Mucosa of stomach (tissue), 1 donor: Measurements from ENCODE around the gene FRZB.
"Not testable (repeated sequence)": the region's sequence is repeated elsewhere in the genome, so short reads cannot be mapped to it uniquely, and the experiment has no call there.

Experiments used
- H3K27me3 ChIP-seq: one replicate; pipeline ENCODE4 v1.7.0; 2013; ENCODE audit warnings: mild to moderate bottlenecking, low read length; ENCODE audit not compliant: control insufficient read depth, insufficient read depth
- H3K36me3 ChIP-seq: one replicate; pipeline ENCODE4 v1.7.0; 2013; ENCODE audit warnings: low read length; ENCODE audit not compliant: control insufficient read depth, insufficient read depth
- H3K4me1 ChIP-seq: one replicate; pipeline ENCODE4 v1.7.0; 2013; ENCODE audit warnings: mild to moderate bottlenecking, low read length; ENCODE audit not compliant: control insufficient read depth, insufficient read depth
- H3K4me3 ChIP-seq: one replicate; pipeline ENCODE4 v1.7.0; 2013; ENCODE audit warnings: low read length
- H3K9ac ChIP-seq: one replicate; pipeline ENCODE4 v1.7.0; 2013; ENCODE audit warnings: mild to moderate bottlenecking, low read length, moderate library complexity
- H3K9me3 ChIP-seq: one replicate; pipeline ENCODE4 v1.7.0; 2013; ENCODE audit warnings: mild to moderate bottlenecking, low read length, moderate library complexity; ENCODE audit not compliant: control insufficient read depth
- donor health status: Pancreatic carcinoma.

Gene FRZB

GRCh38 chr2:182901748-182902147 is 35.3 kb upstream of the FRZB start:
- no peaks in the 10 kb centered on the region for H3K4me1 ChIP-seq
- H3K9me3 ChIP-seq, result no peaks in the 10 kb centered on the region
- H3K27me3 ChIP-seq, result no peaks in the 10 kb centered on the region
- H3K9ac ChIP-seq, result no peak overlapping the region
- no peak overlapping the region for H3K4me3 ChIP-seq
- no peaks in the 10 kb centered on the region for H3K36me3 ChIP-seq

GRCh38 chr2:182898718-182899117 is 32.3 kb upstream of the FRZB start:
- Histone ChIP-seq H3K36me3 (no peaks in the 10 kb centered on the region), H3K4me1 (no peaks in the 10 kb centered on the region), H3K9me3 (no peaks in the 10 kb centered on the region), H3K27me3 (no peaks in the 10 kb centered on the region), H3K4me3 (no peak overlapping the region), H3K9ac (no peak overlapping the region)

- H3K4me3 ChIP-seq, result no peak overlapping the region
- H3K9ac ChIP-seq, result no peak overlapping the region
- H3K27me3 ChIP-seq, result no peaks in the 10 kb centered on the region
- H3K9me3 ChIP-seq, result no peaks in the 10 kb centered on the region
- H3K4me1 ChIP-seq, result no peaks in the 10 kb centered on the region
- H3K36me3 ChIP-seq, result no peaks in the 10 kb centered on the region
Observed at GRCh38 chr2:182897137-182897536, 30.7 kb upstream of the FRZB start.

GRCh38 chr2:182895798-182896197 is 29.4 kb upstream of the FRZB start:
- no peaks in the 10 kb centered on the region for H3K9me3 ChIP-seq

GRCh38 chr2:182895169-182895568 is 28.7 kb upstream of the FRZB start:
- H3K9ac ChIP-seq, result no peak overlapping the region
- peaks cover 4% of the 10 kb centered on the region for H3K4me1 ChIP-seq
- H3K27me3 ChIP-seq, result no peaks in the 10 kb centered on the region
- H3K36me3 ChIP-seq, result no peaks in the 10 kb centered on the region
- no peaks in the 10 kb centered on the region for H3K9me3 ChIP-seq
- H3K4me3 ChIP-seq, result no peak overlapping the region

More at GRCh38 chr2:182895798-182896197, 29.4 kb upstream of the FRZB start:
- Histone ChIP-seq H3K36me3 (no peaks in the 10 kb centered on the region), H3K9ac (no peak overlapping the region), H3K4me3 (no peak overlapping the region), H3K27me3 (no peaks in the 10 kb centered on the region), H3K4me1 (peaks cover 4% of the 10 kb centered on the region)

- H3K9me3 ChIP-seq, result no peaks in the 10 kb centered on the region
- no peak overlapping the region for H3K9ac ChIP-seq
- H3K4me3 ChIP-seq, result no peak overlapping the region
- H3K36me3 ChIP-seq, result no peaks in the 10 kb centered on the region
- no peaks in the 10 kb centered on the region for H3K27me3 ChIP-seq
- H3K4me1 ChIP-seq, result peaks cover 4% of the 10 kb centered on the region
Observed at GRCh38 chr2:182894174-182894573, 27.7 kb upstream of the FRZB start.

- H3K9me3 ChIP-seq, result no peaks in the 10 kb centered on the region
- H3K36me3 ChIP-seq, result no peaks in the 10 kb centered on the region
- no peaks in the 10 kb centered on the region for H3K27me3 ChIP-seq
- no peak overlapping the region for H3K4me3 ChIP-seq
- H3K9ac ChIP-seq, result no peak overlapping the region
- peaks cover 4% of the 10 kb centered on the region for H3K4me1 ChIP-seq
Observed at GRCh38 chr2:182893666-182894065, 27.2 kb upstream of the FRZB start.

- H3K4me1 ChIP-seq, H3K4me3 ChIP-seq, H3K27me3 ChIP-seq, H3K9ac ChIP-seq, H3K36me3 ChIP-seq, H3K9me3 ChIP-seq: not testable (repeated sequence)
Observed at GRCh38 chr2:182893035-182893434, 26.6 kb upstream of the FRZB start.

GRCh38 chr2:182891611-182892010 is 25.2 kb upstream of the FRZB start:
- peaks cover 4% of the 10 kb centered on the region for H3K4me1 ChIP-seq
- no peaks in the 10 kb centered on the region for H3K36me3 ChIP-seq
- H3K27me3 ChIP-seq, result no peaks in the 10 kb centered on the region
- H3K4me3 ChIP-seq, result no peak overlapping the region
- no peak overlapping the region for H3K9ac ChIP-seq
- H3K9me3 ChIP-seq, result no peaks in the 10 kb centered on the region

GRCh38 chr2:182890773-182891378 is 24.4 kb upstream of the FRZB start:
- Histone ChIP-seq H3K9me3 (no peaks in the 10 kb centered on the region), H3K27me3 (no peaks in the 10 kb centered on the region), H3K4me3 (no peak overlapping the region), H3K9ac (no peak overlapping the region), H3K36me3 (no peaks in the 10 kb centered on the region), H3K4me1 (peaks cover 4% of the 10 kb centered on the region)

GRCh38 chr2:182890305-182890704 is 23.9 kb upstream of the FRZB start:
- no peaks in the 10 kb centered on the region for H3K27me3 ChIP-seq
- H3K4me3 ChIP-seq, result no peak overlapping the region
- H3K9ac ChIP-seq, result no peak overlapping the region
- H3K4me1 ChIP-seq, result peaks cover 4% of the 10 kb centered on the region
- no peaks in the 10 kb centered on the region for H3K36me3 ChIP-seq
- no peaks in the 10 kb centered on the region for H3K9me3 ChIP-seq

GRCh38 chr2:182887753-182888415 is 21.4 kb upstream of the FRZB start:
- H3K4me1 ChIP-seq, result peaks cover 4% of the 10 kb centered on the region
- H3K9ac ChIP-seq, result no peak overlapping the region
- no peaks in the 10 kb centered on the region for H3K27me3 ChIP-seq
- no peaks in the 10 kb centered on the region for H3K9me3 ChIP-seq
- no peak overlapping the region for H3K4me3 ChIP-seq
- H3K36me3 ChIP-seq, result no peaks in the 10 kb centered on the region
